Ovary (tissue), 9 donors: Measurements from ENCODE around the gene TM9SF3. TPM values are rescaled to one million over a fixed set of nuclear protein-coding genes. Genes with fewer than 3 reads are reported as not detected.

ENCODE experiments used
- DNase-seq, 5 donors: peaks; one replicate each; pipeline ENCODE4 v3.0.0-alpha.2; 2019 to 2020
- H3K27ac ChIP-seq, 2 donors: fragments of 200-600 bp; one replicate each; pipeline versions ENCODE4 v1.5.1 to v1.8.0; 2019 to 2022
- H3K27me3 ChIP-seq: fragments of 200-600 bp; one replicate; pipeline ENCODE4 v1.8.0; 2022
- H3K36me3 ChIP-seq: fragments of 200-600 bp; sonication (generic); one replicate; pipeline ENCODE4 v1.5.1; 2019
- H3K4me1 ChIP-seq: one replicate; pipeline ENCODE4 v1.8.1; 2013; ENCODE audit warnings: mild to moderate bottlenecking, moderate library complexity; ENCODE audit not compliant: insufficient read depth
- H3K4me3 ChIP-seq: fragments of 200-600 bp; sonication (generic); one replicate; pipeline ENCODE4 v1.5.1; 2017
- H3K9me3 ChIP-seq, 2 donors: fragments of 200-600 bp in 1 of 2; sonication (generic) in 1 of 2; one replicate each; pipeline versions ENCODE4 v1.5.1 to v1.8.1; 2013 to 2019; ENCODE audit warnings: mild to moderate bottlenecking in 1 of 2, moderate library complexity in 1 of 2
- EP300 ChIP-seq: sonication (generic); formaldehyde crosslinking; IDR thresholded peaks from one replicate; pipeline ENCODE4 v1.6.1; 2017; ENCODE audit warnings: antibody characterized with exemption
- POLR2A ChIP-seq: fragments of 450-650 bp; IDR thresholded peaks from one replicate; pipeline ENCODE4 v1.6.1; 2017; ENCODE audit warnings: antibody characterized with exemption, mild to moderate bottlenecking, moderate library complexity
- WGBS, 3 donors: extraction: QIAGEN DNeasy Blood & Tissue Kit in 1 of 3; methylation state at CpG; one replicate each; pipeline versions ENCODE4 v1.1.5 to v1.1.7; 2013 to 2017; 5-methylcytosine and 5-hydroxymethylcytosine counted together
- intact Hi-C, 4 donors: fragments of 100-400 bp; cut with DNase I; formaldehyde crosslinking; loops; one replicate each; pipeline versions ENCODE4 v1.11.0 to v1.15.1; 2022 to 2023
- polyA plus RNA-seq, 2 donors: library from polyadenylated mRNA; stranded (reverse); fragments of 200-250 nt in 1 of 2; fragments of 350-450 nt in 1 of 2; fragmentation: Illumina TruSeq in 1 of 2; extraction: RNeasy Lipid Tissue Mini Kit (QIAGEN cat#74804) in 1 of 2; gene quantifications; one replicate each; pipeline ENCODE4 v1.2.3, GENCODE V29; 2013 to 2014
- total RNA-seq, 7 donors: library from RNA; depleted of rRNA in 2 of 7; stranded (reverse); fragments of >200 nt in 2 of 7; fragmentation: NEBNext Ultra II Directional in 3 of 7; extraction: Animal tissue kit (Norgen Biotek cat#: 25700) in 3 of 7; gene quantifications; one replicate each; pipeline versions ENCODE4 v1.1.0 to v1.2.4, GENCODE V29; 2016 to 2023
- TF ChIP-seq, protein P1 (sequence below), 3 donors: fragments of 450-650 bp in 2 of 3; fragments of 200-600 bp in 1 of 3; IDR thresholded peaks; one replicate each; pipeline versions ENCODE4 v1.5.1 to v1.8.0; 2016 to 2022; ENCODE audit warnings: antibody characterized with exemption in 3 of 3, mild to moderate bottlenecking in 1 of 3
- donor health status: DM: no; HTN: no; CAD: no; lungs with moderate emphysema.
- donor health status: DM: no; HTN: no; CAD: no.
- donor health status: Bipolar disorder and iron deficiency.
- donor health status: DM: yes; HTN: yes; CAD: no.
- donor health status: DM: no; HTN: no; CAD: no.
- donor health status: DM: yes; HTN: yes; CAD: no.

The TM9SF3 gene
- total and polyA plus RNA-seq, 9 donors: 51.7 to 157 (median 101) TPM

DNA sequence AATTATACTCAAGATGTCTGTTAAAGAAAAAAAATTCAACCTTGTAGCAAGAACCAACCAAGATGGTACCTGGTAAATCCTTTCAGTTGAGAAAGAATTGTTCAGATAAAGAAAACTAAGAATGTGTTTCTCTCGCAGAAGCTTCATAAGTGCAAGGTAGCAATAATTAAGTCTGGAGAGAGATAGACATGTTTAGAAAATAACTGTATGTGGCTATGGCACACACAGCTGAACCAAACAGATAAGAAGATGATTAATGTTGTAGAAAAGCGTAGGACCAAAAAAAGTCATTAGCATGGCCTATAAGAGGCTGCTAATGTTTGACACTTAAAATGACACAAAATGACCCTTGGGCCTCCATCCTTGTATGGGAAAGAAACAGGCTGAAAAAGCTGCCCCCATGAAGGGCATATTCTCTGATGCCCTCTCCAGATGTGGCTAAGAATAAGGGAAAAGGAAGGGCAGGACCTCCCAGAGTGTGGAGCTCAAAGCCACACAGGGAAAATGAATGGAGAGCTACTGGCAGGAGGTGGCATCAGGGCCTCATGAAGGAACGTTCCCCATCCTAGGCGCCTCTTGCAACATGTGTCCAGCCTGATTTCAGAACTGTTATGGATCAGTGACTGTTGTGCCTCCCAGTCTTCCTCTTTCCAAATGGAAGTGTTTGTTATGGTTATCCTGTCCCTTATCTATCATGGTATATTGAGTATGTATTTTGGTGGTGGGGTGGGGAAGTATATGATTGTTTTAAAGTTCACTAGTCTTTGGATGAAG lies 103.8 kb downstream of the TM9SF3 start:
- Histone ChIP-seq H3K27ac (no peak overlapping the region), H3K9me3 (no peaks in the 10 kb centered on the region), H3K36me3 (no peaks in the 10 kb centered on the region), H3K4me1 (no peaks in the 10 kb centered on the region), H3K4me3 (no peak overlapping the region), H3K27me3 (no peaks in the 10 kb centered on the region)
- WGBS, 3 donors: 63 to 82% (median 71%) methylated on average over 4 of the region's 4 CpGs
- intact Hi-C loops: no loop called here
- DNase-seq: no peak
- no peak for TF ChIP-seq EP300
- TF ChIP-seq, protein P1, sequence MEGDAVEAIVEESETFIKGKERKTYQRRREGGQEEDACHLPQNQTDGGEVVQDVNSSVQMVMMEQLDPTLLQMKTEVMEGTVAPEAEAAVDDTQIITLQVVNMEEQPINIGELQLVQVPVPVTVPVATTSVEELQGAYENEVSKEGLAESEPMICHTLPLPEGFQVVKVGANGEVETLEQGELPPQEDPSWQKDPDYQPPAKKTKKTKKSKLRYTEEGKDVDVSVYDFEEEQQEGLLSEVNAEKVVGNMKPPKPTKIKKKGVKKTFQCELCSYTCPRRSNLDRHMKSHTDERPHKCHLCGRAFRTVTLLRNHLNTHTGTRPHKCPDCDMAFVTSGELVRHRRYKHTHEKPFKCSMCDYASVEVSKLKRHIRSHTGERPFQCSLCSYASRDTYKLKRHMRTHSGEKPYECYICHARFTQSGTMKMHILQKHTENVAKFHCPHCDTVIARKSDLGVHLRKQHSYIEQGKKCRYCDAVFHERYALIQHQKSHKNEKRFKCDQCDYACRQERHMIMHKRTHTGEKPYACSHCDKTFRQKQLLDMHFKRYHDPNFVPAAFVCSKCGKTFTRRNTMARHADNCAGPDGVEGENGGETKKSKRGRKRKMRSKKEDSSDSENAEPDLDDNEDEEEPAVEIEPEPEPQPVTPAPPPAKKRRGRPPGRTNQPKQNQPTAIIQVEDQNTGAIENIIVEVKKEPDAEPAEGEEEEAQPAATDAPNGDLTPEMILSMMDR (IDR thresholded peaks at IDR 0.05): no peak
- TF ChIP-seq POLR2A: no peak

DNA sequence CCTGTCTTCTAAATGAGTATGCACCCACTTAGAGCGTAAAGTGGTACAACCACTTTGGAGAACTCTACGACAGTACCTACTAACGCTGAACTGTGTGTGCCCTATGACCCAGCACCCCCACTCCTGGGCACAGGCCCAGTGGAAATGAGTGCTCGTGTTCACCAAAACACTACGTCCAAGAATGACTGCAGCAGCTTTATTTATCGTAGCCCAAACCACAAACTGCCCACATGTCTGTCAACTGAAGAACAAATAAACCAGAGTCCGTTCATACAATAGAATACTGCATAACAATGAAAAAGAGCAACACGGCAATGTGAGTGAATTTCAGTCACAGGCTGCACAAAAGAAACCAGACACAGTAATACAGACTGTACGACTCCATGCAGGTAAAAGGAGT lies 108.5 kb downstream of the TM9SF3 start:
- intact Hi-C loops: no loop called here
- TF ChIP-seq, protein P1 (IDR thresholded peaks at IDR 0.05): no peak
- no peak for TF ChIP-seq EP300
- TF ChIP-seq POLR2A: no peak
- Histone ChIP-seq H3K36me3 (no peaks in the 10 kb centered on the region), H3K4me3 (no peak overlapping the region), H3K27ac (no peak overlapping the region), H3K27me3 (no peaks in the 10 kb centered on the region), H3K9me3 (no peaks in the 10 kb centered on the region), H3K4me1 (no peaks in the 10 kb centered on the region)
- DNase-seq: no peak
- WGBS, 3 donors: 75 to 82% (median 76%) methylated on average over 9 of the region's 9 CpGs

DNA sequence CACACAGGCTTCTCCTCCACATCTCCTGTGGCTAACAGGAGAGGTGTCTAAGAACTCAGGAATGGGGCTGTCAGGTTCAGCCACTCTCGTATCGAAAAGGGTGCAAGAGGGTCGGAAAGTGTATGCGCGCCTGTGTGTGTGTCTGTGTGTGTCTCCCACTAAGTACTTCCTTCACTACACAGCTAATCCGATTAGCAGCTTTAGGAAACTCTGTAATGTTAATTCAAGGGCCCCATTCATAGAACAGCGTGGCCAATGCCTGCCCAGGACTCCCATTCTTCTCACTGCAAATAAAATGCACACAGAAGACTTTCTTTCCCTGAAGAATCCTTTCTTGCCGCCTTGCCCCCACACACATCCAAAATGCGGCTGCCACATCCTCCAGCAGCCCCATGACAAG lies 112.9 kb downstream of the TM9SF3 start:
- TF ChIP-seq, protein P1 (IDR thresholded peaks at IDR 0.05): no peak
- TF ChIP-seq POLR2A (no peak), EP300 (no peak)
- intact Hi-C loops: no loop called here
- H3K4me1 ChIP-seq: no peaks in the 10 kb centered on the region
- WGBS, 3 donors: 73 to 83% (median 82%) methylated on average over 9 of the region's 9 CpGs
- H3K27ac ChIP-seq: no peak overlapping the region
- H3K4me3 ChIP-seq: no peak overlapping the region
- H3K9me3 ChIP-seq: no peaks in the 10 kb centered on the region
- DNase-seq: no peak
- H3K36me3 ChIP-seq: no peaks in the 10 kb centered on the region
- H3K27me3 ChIP-seq: no peaks in the 10 kb centered on the region

DNA sequence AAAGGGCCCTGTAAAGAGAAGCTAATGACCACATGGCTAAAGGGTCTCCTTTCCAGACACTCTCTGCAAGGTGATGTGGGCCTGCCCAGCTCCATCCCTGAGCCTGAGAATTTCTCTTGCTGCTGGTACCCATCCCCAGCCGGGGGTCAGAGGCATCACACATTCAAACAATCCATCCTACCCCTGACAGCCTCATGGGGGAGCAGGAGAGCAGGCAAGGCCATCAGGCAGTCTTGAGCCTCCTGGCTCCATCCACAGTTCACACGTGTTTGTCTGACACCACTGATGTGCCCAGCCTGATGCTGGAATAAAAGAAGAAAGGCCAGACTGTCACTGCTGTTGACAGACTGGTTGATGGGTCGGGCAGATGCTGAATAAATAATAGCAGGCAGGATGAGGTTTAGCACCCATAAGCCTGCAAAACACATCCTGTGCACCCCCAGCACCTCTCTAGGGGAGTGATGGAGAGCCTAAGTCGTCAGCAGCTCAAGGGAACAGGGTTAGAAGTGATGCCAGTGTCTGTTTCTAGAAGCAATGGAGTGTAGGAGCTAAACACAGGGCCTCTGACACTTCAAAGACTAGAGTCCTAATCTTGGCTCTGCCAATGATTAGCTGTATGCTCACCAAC lies 116.6 kb downstream of the TM9SF3 start:
- TF ChIP-seq POLR2A (no peak), EP300 (no peak)
- TF ChIP-seq, protein P1 (IDR thresholded peaks at IDR 0.05): no peak
- Histone ChIP-seq H3K27ac (no peak overlapping the region), H3K4me1 (no peaks in the 10 kb centered on the region), H3K9me3 (no peaks in the 10 kb centered on the region), H3K36me3 (no peaks in the 10 kb centered on the region), H3K27me3 (no peaks in the 10 kb centered on the region), H3K4me3 (no peak overlapping the region)
- intact Hi-C loops: no loop called here
- no peak for DNase-seq
- WGBS, 3 donors: 22 to 26% (median 25%) methylated on average over 4 of the region's 4 CpGs
